LNCaP clone FGC (cell line): Measurements from ENCODE around the gene DUSP22.

ENCODE experiments used
- DNase-seq: peaks from one replicate; pipeline ENCODE4 v3.0.0-alpha.2; 2011; ENCODE audit warnings: low read depth
- H3K4me3 ChIP-seq: 2 replicates; pipeline ENCODE4 v1.5.1; 2011; ENCODE audit warnings: mild to moderate bottlenecking, low read depth, low read length, control low read depth
- TF ChIP-seq, protein P1 (sequence below): IDR thresholded peaks from 2 replicates; pipeline ENCODE4 v1.5.1; 2012; ENCODE audit warnings: mild to moderate bottlenecking; ENCODE audit not compliant: control insufficient read depth, insufficient read depth; ENCODE audit errors: extremely low read depth

The DUSP22 gene

DNA sequence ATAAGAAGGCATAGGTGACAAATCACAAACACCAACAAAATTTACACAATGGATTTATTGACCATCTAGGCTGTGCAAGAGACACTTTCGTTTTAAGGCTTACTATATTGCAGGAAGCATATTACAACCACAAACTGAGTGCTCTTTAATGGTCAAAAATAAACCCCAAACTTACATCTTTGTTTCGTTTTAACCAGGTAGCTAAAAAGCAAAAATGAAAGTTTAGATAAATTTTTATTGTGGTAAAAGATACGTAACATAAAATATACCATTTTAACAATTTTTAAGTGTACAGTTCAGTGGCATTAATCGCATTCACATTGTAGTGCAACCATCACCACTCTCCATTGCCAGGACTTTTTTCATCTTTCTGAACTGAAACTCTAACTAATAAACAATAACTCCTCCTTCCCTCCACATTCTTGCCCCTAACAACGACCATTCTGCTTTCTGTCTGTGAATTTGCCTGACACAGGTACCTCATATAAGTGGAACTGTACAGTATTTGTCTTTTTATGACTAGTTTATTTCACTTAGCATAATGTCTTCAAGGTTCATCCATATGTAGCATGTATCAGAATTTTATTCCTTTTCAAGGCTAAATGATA lies 32.3 kb upstream of the DUSP22 start:
- DNase-seq: no peak
- no peak overlapping the region for H3K4me3 ChIP-seq
- TF ChIP-seq, protein P1, sequence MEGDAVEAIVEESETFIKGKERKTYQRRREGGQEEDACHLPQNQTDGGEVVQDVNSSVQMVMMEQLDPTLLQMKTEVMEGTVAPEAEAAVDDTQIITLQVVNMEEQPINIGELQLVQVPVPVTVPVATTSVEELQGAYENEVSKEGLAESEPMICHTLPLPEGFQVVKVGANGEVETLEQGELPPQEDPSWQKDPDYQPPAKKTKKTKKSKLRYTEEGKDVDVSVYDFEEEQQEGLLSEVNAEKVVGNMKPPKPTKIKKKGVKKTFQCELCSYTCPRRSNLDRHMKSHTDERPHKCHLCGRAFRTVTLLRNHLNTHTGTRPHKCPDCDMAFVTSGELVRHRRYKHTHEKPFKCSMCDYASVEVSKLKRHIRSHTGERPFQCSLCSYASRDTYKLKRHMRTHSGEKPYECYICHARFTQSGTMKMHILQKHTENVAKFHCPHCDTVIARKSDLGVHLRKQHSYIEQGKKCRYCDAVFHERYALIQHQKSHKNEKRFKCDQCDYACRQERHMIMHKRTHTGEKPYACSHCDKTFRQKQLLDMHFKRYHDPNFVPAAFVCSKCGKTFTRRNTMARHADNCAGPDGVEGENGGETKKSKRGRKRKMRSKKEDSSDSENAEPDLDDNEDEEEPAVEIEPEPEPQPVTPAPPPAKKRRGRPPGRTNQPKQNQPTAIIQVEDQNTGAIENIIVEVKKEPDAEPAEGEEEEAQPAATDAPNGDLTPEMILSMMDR: no peak

DNA sequence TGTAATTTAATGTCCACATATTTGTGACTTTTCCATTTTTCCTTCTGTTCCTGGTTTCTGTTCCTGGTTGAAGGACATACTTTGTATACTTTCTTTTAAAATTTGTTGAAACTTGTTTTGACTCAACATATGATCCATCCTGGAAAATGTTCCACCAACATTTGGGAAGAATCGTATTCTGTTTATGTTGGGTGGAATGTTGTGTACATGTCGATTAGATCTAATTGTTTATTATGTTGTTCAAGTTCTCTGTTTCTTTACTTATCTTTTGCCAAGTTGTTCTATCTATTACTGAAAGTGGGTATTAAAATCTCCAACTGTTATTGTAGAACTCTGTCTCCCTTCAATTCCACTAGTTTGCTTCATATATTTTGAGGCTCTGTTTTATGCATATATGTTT lies 27.7 kb upstream of the DUSP22 start:
- DNase-seq: no peak
- no peak overlapping the region for H3K4me3 ChIP-seq
- TF ChIP-seq, protein P1: no peak

DNA sequence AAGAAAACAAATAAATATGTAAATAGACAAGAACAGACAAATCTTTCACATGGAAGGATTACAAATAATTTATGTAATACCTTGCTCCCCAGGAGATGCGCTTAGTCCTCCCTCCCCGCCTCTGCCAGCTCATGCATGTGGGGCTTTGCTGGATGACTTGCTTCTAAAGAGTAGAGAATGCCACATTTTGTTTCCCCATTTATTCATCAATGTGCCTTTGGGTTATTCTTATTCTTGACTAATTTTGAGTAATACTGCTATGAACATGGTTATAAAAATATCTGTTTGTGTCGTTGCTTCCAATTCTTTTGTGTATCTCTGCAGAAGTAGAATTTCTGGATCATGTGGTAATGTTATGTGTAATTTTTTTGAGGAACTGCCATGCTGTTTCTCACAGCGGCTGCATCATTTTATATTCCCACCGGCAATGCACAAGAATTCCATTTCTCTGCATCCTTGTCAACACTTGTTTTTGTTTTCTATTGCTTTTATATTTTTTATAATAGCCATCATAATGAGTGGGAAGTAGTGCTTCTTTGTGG lies 23.8 kb upstream of the DUSP22 start:
- no peak for DNase-seq
- TF ChIP-seq, protein P1: no peak
- no peak overlapping the region for H3K4me3 ChIP-seq

DNA sequence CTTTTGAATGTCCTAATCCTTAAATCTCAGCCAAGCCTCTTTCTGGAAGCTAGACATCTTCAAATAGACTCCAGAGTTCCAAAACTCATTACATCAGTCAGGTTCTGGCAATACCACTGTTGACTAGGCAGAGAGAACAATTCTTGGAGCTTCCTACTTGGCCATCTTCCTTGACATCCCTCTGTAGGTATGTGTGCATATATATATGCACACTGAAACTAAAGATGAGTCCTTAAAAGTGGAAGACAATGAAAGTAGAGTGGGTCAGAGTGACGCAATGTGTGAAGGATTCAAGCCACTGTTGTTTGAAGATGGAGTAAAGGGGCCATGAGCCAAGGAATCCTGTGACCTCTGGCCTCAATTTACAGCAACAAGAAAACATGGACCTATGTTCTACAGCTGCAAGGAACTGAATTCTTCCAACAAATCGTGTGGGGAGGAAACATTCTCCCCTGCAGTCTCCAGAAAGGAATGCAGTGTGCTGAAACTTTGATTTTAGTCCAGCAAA lies 18.7 kb upstream of the DUSP22 start:
- H3K4me3 ChIP-seq: no peak overlapping the region
- no peak for DNase-seq
- TF ChIP-seq, protein P1: no peak

DNA sequence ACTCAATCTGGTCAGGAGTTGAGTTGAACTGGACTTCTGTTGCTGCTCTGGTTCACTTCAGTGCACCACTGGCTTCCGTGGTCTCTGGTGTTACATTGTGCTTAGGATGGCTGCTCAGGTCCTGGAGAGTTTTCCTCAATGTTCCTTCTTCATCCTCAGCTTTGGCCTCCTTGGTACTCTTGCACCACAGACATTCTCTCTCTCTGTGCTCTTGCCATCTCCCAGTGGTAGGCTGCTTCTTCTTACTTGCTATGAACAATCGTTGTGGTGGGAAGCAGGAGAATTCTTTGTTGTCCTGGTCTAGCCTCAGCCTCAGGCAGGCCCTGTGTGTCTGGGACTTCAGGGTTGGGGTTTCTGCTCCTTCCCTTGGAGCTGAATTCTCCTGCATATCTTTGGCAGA lies 14.5 kb upstream of the DUSP22 start:
- H3K4me3 ChIP-seq: no peak overlapping the region
- TF ChIP-seq, protein P1: no peak
- DNase-seq: no peak

DNA sequence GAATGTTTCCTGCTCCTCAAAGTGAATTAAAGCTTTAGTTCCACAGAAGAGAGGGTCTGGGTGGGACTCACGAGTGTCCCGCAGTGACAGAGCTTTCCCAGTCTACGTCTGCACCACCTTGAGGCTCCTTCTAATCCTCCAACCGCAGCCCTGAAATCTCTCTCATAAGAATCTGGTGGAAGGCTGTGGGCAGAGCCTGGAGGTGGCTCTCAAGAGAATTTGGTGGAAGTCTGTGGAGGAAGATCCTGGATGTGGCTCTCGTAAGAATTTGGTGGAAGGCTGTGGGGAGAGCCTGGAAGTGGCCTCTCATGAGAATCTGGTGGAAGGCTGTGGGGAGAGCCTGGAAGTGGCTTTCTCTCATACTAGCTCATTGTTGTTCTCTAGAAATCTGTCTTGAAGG lies 13.8 kb upstream of the DUSP22 start:
- TF ChIP-seq, protein P1: no peak
- H3K4me3 ChIP-seq: no peak overlapping the region
- no peak for DNase-seq
